NB4 (cell line): ENCODE results near the gene GDF10.

Experiments
- CTCF ChIP-seq: IDR thresholded peaks from one replicate; pipeline ENCODE4 v1.5.1; 2012; ENCODE audit warnings: low read depth, low read length
- MAX ChIP-seq: IDR thresholded peaks from 2 replicates; pipeline ENCODE4 v1.6.1; 2011; ENCODE audit warnings: low read depth, low read length
- POLR2A ChIP-seq: IDR thresholded peaks from 2 replicates; pipeline ENCODE4 v1.6.1; 2011; ENCODE audit warnings: mild to moderate bottlenecking; ENCODE audit not compliant: insufficient read length; ENCODE audit errors: extremely low read depth

DNA sequence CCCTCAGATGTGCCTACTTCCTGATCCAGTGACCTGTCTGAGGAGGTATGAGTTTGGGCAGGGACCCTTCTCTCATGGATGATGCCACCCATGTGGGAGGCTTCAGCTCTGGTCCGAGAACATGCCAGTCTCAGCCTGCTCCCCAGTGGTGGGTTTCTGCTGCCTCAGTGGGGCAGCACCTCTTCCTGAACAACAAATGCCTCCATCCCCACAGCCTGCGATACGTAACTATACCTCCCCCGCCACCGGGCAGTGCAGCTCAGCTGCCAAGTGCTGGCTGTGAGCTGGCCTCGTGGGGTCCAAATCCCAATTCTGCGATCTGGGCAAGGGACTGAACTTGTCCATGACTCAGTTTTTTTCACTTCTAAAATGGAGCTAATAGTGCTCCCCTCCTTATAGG is 3.1 kb downstream of the GDF10 start:
- no peak for TF ChIP-seq CTCF
- no peak for TF ChIP-seq MAX
- TF ChIP-seq POLR2A, result no peak
